SK-N-MC (cell line): ENCODE data around the gene CACNA1A.

ENCODE experiments used
- DNase-seq: peaks from one replicate; pipeline ENCODE4 v3.0.0-alpha.2; 2011; ENCODE audit warnings: low read depth, low spot score
- H3K27ac ChIP-seq: fragments of 200-600 bp; sonication (generic); 2 replicates; pipeline ENCODE4 v1.5.1; 2016; ENCODE audit warnings: mixed run types
- H3K36me3 ChIP-seq: fragments of 200-600 bp; sonication (generic); 2 replicates; pipeline ENCODE4 v1.6.1; 2017; ENCODE audit warnings: antibody characterized with exemption, low read length, mixed read lengths; ENCODE audit not compliant: insufficient read depth
- H3K4me3 ChIP-seq: fragments of 200-600 bp; sonication (generic); 2 replicates; pipeline ENCODE4 v1.5.1; 2016
- H3K9ac ChIP-seq: fragments of 200-600 bp; sonication (generic); 2 replicates; pipeline ENCODE4 v1.8.0; 2017; ENCODE audit warnings: mixed run types, mixed read lengths; ENCODE audit not compliant: insufficient read length
- H3K9me3 ChIP-seq: fragments of 200-600 bp; sonication (generic); 2 replicates; pipeline ENCODE4 v1.6.1; 2017; ENCODE audit warnings: low read depth, mild to moderate bottlenecking, antibody characterized with exemption, low read length, moderate library complexity, mixed read lengths
- EZH2 ChIP-seq: fragments of 200-600 bp; sonication (generic); IDR thresholded peaks from one replicate; pipeline ENCODE4 v1.6.1; 2017; ENCODE audit warnings: antibody characterized with exemption
- FOXP2 ChIP-seq: optimal IDR thresholded peaks from 2 replicates; pipeline ENCODE3; 2011; ENCODE audit warnings: mild to moderate bottlenecking, moderate library complexity; ENCODE audit not compliant: insufficient read depth; ENCODE audit errors: extremely low read length, control extremely low read depth
- POLR2AphosphoS5 ChIP-seq: IDR thresholded peaks from 2 replicates; pipeline ENCODE4 v1.6.1; 2012; ENCODE audit warnings: mild to moderate bottlenecking, low read depth, low read length, borderline replicate concordance

CACNA1A gene

GRCh38 chr19:13451434-13451995, 54.8 kb downstream of the CACNA1A start:
- H3K9me3 ChIP-seq, result no peaks in the 10 kb centered on the region
- H3K9ac ChIP-seq, result no peak overlapping the region
- no peak overlapping the region for H3K4me3 ChIP-seq
- TF ChIP-seq POLR2AphosphoS5, result no peak
- TF ChIP-seq FOXP2, result no peak
- TF ChIP-seq EZH2, result no peak
- H3K27ac ChIP-seq, result no peak overlapping the region
- no peak for DNase-seq
- no peaks in the 10 kb centered on the region for H3K36me3 ChIP-seq

DNA sequence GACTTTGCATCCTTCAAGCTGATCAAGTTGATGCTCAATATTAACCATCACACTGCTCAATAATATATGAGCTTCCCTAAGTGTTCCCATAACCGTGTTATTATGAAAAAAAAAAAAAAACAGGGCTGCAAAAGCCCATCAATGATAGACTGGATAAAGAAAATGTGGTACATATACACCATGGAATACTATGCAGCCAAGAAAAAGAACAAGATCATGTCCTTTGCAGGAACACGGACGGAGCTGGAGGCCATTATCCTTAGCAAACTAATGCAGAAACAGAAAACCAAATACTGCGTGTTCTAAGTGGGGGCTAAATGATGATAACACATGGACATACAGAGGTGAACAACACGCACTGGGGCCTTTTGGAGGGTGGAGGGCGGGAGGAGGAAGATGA, 58.3 kb downstream of the CACNA1A start:
- no peak for DNase-seq
- Histone ChIP-seq H3K36me3 (no peaks in the 10 kb centered on the region), H3K9ac (no peak overlapping the region), H3K27ac (no peak overlapping the region), H3K9me3 (no peaks in the 10 kb centered on the region), H3K4me3 (no peak overlapping the region)
- TF ChIP-seq EZH2 (no peak), POLR2AphosphoS5 (no peak), FOXP2 (no peak)

GRCh38 chr19:13441810-13442512, 64.3 kb downstream of the CACNA1A start:
- H3K9ac ChIP-seq, result no peak overlapping the region
- TF ChIP-seq EZH2, result no peak
- no peak for TF ChIP-seq FOXP2
- no peak for TF ChIP-seq POLR2AphosphoS5
- peak; percentile 26 for DNase-seq
- H3K4me3 ChIP-seq, result no peak overlapping the region
- no peaks in the 10 kb centered on the region for H3K36me3 ChIP-seq
- H3K9me3 ChIP-seq, result no peaks in the 10 kb centered on the region
- no peak overlapping the region for H3K27ac ChIP-seq

- Histone ChIP-seq H3K4me3 (no peak overlapping the region), H3K27ac (no peak overlapping the region), H3K9me3 (no peaks in the 10 kb centered on the region), H3K36me3 (no peaks in the 10 kb centered on the region), H3K9ac (no peak overlapping the region)
- no peak for TF ChIP-seq POLR2AphosphoS5
- no peak for TF ChIP-seq EZH2
- no peak for TF ChIP-seq FOXP2
- no peak for DNase-seq
These were observed 68.2 kb downstream of the CACNA1A start for GRCh38 chr19:13437919-13438618.

- no peaks in the 10 kb centered on the region for H3K9me3 ChIP-seq
- H3K4me3 ChIP-seq, result no peak overlapping the region
- no peaks in the 10 kb centered on the region for H3K36me3 ChIP-seq
- TF ChIP-seq FOXP2 (no peak), EZH2 (no peak), POLR2AphosphoS5 (no peak)
- no peak overlapping the region for H3K27ac ChIP-seq
- DNase-seq, result no peak
- H3K9ac ChIP-seq, result no peak overlapping the region
These were observed 69.9 kb downstream of the CACNA1A start for GRCh38 chr19:13436352-13436751.

DNA sequence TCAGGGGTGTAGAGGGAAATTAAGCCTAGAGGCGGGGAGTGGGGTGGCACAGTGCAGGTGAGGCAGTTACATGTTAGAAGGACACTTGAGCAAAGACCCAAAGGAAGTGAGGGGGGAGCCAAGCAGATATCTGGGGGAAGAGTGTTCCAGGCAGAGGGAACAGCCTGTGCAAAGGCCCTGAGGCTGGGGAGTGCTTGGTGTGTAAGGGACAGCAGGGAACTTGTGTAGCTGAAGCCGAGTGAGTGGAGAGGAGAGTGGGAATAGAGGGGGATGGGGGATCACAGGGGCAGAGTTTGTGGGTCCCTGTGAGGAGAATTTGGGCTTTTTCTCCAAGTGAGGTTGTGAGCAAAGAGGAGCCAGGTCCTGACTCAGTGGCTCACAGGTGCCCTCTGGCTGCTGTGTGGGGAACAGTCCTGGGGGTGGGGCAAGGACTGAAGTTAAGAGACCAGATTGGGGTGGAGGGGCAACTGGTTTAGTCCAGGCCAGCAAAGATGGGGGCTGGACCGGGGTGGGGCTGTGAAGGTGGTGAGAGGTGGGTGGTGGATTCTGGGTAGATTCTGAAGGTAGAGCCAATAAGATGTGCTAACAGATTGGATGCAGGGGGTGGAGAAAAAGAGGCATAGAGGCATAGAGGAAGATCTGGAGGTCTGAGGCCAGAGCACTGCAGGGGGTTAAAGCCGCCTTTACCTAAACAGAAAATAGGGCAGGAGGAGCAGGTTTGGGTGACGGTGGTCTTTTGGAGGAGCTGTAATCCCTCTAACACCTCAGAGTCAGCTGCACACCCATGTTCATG, 75.3 kb downstream of the CACNA1A start:
- no peak overlapping the region for H3K27ac ChIP-seq
- H3K9ac ChIP-seq, result no peak overlapping the region
- no peak overlapping the region for H3K4me3 ChIP-seq
- no peak for TF ChIP-seq POLR2AphosphoS5
- no peak for TF ChIP-seq EZH2
- TF ChIP-seq FOXP2, result no peak
- no peak for DNase-seq
- no peaks in the 10 kb centered on the region for H3K36me3 ChIP-seq
- H3K9me3 ChIP-seq, result no peaks in the 10 kb centered on the region

DNA sequence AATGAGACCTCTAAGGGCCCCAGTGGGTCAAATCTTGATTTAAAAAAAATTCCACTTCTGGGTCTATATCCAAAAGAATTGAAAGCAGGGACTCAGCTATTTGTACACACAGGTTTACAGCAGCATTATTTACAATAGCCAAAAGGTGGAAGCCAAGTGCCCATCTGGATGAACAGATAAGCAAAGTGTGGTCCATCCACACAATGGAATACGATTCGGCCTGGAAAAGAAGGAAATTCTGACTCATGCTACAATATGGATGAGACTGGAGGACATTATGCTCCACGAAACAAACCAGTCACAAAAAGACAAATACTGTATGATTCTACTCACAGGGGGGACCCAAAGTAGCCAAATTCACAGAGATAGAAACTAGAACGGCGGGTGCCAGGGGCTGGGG, 76.7 kb downstream of the CACNA1A start:
- Histone ChIP-seq H3K27ac (no peak overlapping the region), H3K9ac (no peak overlapping the region), H3K4me3 (no peak overlapping the region), H3K9me3 (no peaks in the 10 kb centered on the region), H3K36me3 (no peaks in the 10 kb centered on the region)
- no peak for DNase-seq
- TF ChIP-seq FOXP2, result no peak
- no peak for TF ChIP-seq POLR2AphosphoS5
- no peak for TF ChIP-seq EZH2

DNA sequence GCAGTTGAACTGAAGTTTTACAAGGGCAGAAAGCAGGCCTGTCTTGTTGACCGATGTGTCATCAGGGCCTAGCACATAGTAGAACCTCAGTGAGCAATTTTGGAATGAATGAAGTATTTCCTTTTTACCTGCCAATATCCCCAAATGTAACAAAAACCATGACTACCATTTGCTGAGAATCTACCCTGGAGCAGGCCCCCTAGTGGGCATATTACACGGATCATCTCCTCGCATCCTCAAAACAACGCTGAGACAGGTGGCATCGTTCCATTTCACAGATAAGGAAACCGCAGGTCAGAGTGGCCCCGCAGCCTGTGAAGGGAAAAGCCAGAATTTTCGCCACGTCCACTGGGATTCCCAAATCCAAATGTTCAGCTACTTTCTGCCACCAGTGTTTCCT, 77.9 kb downstream of the CACNA1A start:
- DNase-seq, result no peak
- TF ChIP-seq POLR2AphosphoS5 (no peak), FOXP2 (no peak), EZH2 (no peak)
- no peak overlapping the region for H3K4me3 ChIP-seq

More for the DNA sequence above, 77.9 kb downstream of the CACNA1A start:
- H3K36me3 ChIP-seq, result no peaks in the 10 kb centered on the region
- no peak overlapping the region for H3K27ac ChIP-seq
- no peaks in the 10 kb centered on the region for H3K9me3 ChIP-seq
- no peak overlapping the region for H3K9ac ChIP-seq
